Tibial artery (tissue), 4 donors: ENCODE measurements around the gene CFAP53.

Source experiments
- DNase-seq, 2 donors: peaks; one replicate each; pipeline ENCODE4 v3.0.0-alpha.2; 2019
- H3K27ac ChIP-seq, 2 donors: fragments of 200-600 bp; sonication (generic) in 1 of 2; 1 replicate in 1 of 2; 2 replicates in 1 of 2; pipeline ENCODE4 v1.5.1; 2018 to 2019; ENCODE audit warnings: mild to moderate bottlenecking in 1 of 2
- H3K27me3 ChIP-seq, 2 donors: fragments of 200-600 bp; sonication (generic) in 1 of 2; one replicate each; pipeline versions ENCODE4 v1.5.1 to v1.6.0; 2016 to 2019
- H3K36me3 ChIP-seq, 3 donors: fragments of 200-600 bp; sonication (generic) in 2 of 3; one replicate each; pipeline ENCODE4 v1.5.1; 2016 to 2019; ENCODE audit warnings: mild to moderate bottlenecking in 2 of 3
- H3K4me1 ChIP-seq, 4 donors: fragments of 200-600 bp; sonication (generic) in 2 of 4; 1 replicate in 3 of 4; 2 replicates in 1 of 4; pipeline ENCODE4 v1.5.1; 2016 to 2019
- H3K4me3 ChIP-seq, 2 donors: fragments of 200-600 bp; sonication (generic) in 1 of 2; 1 replicate in 1 of 2; 2 replicates in 1 of 2; pipeline ENCODE4 v1.5.1; 2018 to 2019; ENCODE audit warnings: mild to moderate bottlenecking in 2 of 2
- H3K9me3 ChIP-seq, 3 donors: fragments of 200-600 bp; sonication (generic) in 1 of 3; one replicate each; pipeline ENCODE4 v1.5.1; 2016 to 2019
- CTCF ChIP-seq, 2 experiments: fragments of 200-600 bp in 1 of 2; fragments of 450-650 bp in 1 of 2; IDR thresholded peaks; one replicate each; pipeline ENCODE4 v1.5.1; 2017 to 2019; ENCODE audit warnings: antibody characterized with exemption in 2 of 2, mild to moderate bottlenecking in 1 of 2, moderate library complexity in 1 of 2
- intact Hi-C: fragments of 100-400 bp; cut with DNase I; formaldehyde crosslinking; loops from one replicate; pipeline ENCODE4 v1.15.0; 2023; ENCODE audit warnings: low total_unique reads

Gene CFAP53

DNA sequence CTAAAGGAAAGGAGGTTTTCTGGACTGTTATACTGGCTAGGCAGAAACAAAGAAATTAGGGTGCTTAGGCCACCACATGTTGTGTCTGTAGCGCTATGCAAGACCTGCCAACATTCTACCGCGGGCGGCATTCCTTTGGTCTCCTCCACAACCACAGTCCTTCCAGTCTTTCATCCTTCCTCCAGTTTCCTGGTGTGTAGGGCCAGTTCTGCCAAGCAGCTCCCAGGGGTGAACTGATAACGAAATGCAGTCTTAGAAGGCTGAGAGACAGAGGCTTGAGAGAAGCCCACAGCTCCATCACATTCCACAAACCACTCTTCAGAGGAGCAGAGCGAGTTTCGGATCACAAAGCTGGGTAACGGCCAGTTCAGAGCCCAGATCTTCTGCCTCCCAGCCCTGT, 40.6 kb upstream of the CFAP53 start:
- Histone ChIP-seq H3K27me3 (peaks cover 0 to 14% of the 10 kb centered on the region in 2 donors), H3K9me3 (no peaks in the 10 kb centered on the region), H3K4me1 (peaks cover 0 to 10% (median 2%) of the 10 kb centered on the region in 4 donors), H3K27ac (no peak overlapping the region), H3K36me3 (no peaks in the 10 kb centered on the region), H3K4me3 (peak overlapping the region; percentile 42 to 54)
- intact Hi-C loops: no loop called here
- DNase-seq: no peak
- no peak for TF ChIP-seq CTCF (IDR thresholded peaks at IDR 0.05)

- no peak for DNase-seq
- Histone ChIP-seq H3K27ac (no peak overlapping the region), H3K36me3 (no peaks in the 10 kb centered on the region), H3K4me1 (peaks cover 0 to 13% (median 6%) of the 10 kb centered on the region in 4 donors), H3K9me3 (no peaks in the 10 kb centered on the region), H3K27me3 (peaks cover 0 to 38% of the 10 kb centered on the region in 2 donors), H3K4me3 (no peak overlapping the region)
- no peak for TF ChIP-seq CTCF (IDR thresholded peaks at IDR 0.05)
- intact Hi-C loops: no loop called here
Observed at GRCh38 chr18:50301074-50301473, 34.8 kb upstream of the CFAP53 start.

DNA sequence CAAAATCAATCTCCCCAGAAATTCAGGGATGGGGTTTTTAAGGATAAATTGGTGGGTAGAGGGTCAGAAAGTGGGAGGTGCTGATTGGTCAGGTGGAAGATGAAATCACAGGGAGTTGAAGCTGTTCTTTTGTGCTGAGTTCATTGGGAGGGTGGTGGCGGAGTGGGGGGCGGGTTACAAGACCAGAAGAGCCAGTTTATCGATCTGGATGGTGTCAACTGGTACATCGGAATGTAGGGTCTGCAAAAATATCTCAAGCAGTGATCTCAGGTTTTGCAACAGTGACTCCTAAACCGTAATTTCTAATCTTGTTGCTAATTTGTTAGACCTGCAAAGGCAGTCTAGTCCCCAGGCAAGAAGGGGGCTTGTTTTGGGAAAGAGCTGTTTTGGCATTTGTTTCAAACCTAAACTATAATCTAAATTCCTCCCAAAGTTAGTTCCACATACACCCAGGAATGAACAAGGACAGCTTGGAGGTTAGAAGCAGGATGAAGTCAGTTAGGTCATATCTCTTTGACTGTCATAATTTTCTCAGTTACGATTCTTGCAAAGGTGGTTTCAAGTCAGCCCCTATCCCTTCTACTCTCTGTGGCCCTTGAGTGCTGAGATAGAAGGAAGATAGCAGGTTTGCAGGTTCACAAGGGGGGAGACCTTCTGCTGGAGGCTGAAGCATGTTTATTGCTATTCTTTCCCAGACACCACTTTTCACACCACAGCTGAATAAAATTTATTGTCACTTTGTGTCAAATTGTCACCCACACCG, 33.5 kb upstream of the CFAP53 start:
- no peak overlapping the region for H3K27ac ChIP-seq
- intact Hi-C loops: no loop called here
- peaks cover 0 to 13% (median 6%) of the 10 kb centered on the region in 4 donors for H3K4me1 ChIP-seq
- DNase-seq: no peak
- peaks cover 0 to 38% of the 10 kb centered on the region in 2 donors for H3K27me3 ChIP-seq
- H3K9me3 ChIP-seq: no peaks in the 10 kb centered on the region
- H3K36me3 ChIP-seq: no peaks in the 10 kb centered on the region
- no peak for TF ChIP-seq CTCF (IDR thresholded peaks at IDR 0.05)
- no peak overlapping the region for H3K4me3 ChIP-seq

GRCh38 chr18:50298443-50299284, 32.4 kb upstream of the CFAP53 start:
- no peaks in the 10 kb centered on the region for H3K36me3 ChIP-seq
- H3K27me3 ChIP-seq: peaks cover 0 to 35% of the 10 kb centered on the region in 2 donors
- peak overlapping the region; percentile 37 to 42 for H3K4me3 ChIP-seq
- no peak for TF ChIP-seq CTCF (IDR thresholded peaks at IDR 0.05)
- H3K9me3 ChIP-seq: no peaks in the 10 kb centered on the region
- H3K4me1 ChIP-seq: peaks cover 0 to 13% (median 6%) of the 10 kb centered on the region in 4 donors
- intact Hi-C loops: no loop called here
- no peak overlapping the region for H3K27ac ChIP-seq
- DNase-seq: no peak

GRCh38 chr18:50297621-50298442, 31.5 kb upstream of the CFAP53 start:
- Histone ChIP-seq H3K27me3 (peaks cover 0 to 34% of the 10 kb centered on the region in 2 donors), H3K9me3 (no peaks in the 10 kb centered on the region), H3K4me3 (peak overlapping the region; percentile 37 to 42), H3K4me1 (peaks cover 0 to 13% (median 6%) of the 10 kb centered on the region in 4 donors), H3K27ac (no peak overlapping the region), H3K36me3 (no peaks in the 10 kb centered on the region)
- intact Hi-C loops: no loop called here
- DNase-seq: peak in 1 of 2 donors; percentile 65
- TF ChIP-seq CTCF (IDR thresholded peaks at IDR 0.05): no peak
